T-helper 1 cell treated with Interleukin-12 subunit alpha and Interleukin-12 subunit beta and Interleukin-4 antibody, amounts not matched to agents 30 μg/mL and 1 μg/mL, for 36 hours (primary cell): ENCODE data around the gene C1orf159.
"Not testable (repeated sequence)": the region's sequence is repeated elsewhere in the genome, so short reads cannot be mapped to it uniquely, and the experiment has no call there.

ENCODE experiments used
- H3K27ac Mint-ChIP-seq: one replicate; pipeline ENCODE4 v1.8.0; 2021; ENCODE audit warnings: mild to moderate bottlenecking, mixed read lengths
- H3K27me3 Mint-ChIP-seq: one replicate; pipeline ENCODE4 v1.8.0; 2021; ENCODE audit warnings: low read depth, mixed read lengths
- H3K36me3 Mint-ChIP-seq: one replicate; pipeline ENCODE4 v1.8.0; 2021; ENCODE audit warnings: low read depth, mixed read lengths
- H3K4me1 Mint-ChIP-seq: one replicate; pipeline ENCODE4 v1.8.0; 2021; ENCODE audit warnings: low read depth, mixed read lengths
- H3K4me3 Mint-ChIP-seq: one replicate; pipeline ENCODE4 v1.8.0; 2021; ENCODE audit warnings: mild to moderate bottlenecking, moderate library complexity, mixed read lengths
- H3K9me3 Mint-ChIP-seq: one replicate; pipeline ENCODE4 v1.8.0; 2021; ENCODE audit warnings: mixed read lengths

Gene C1orf159

DNA sequence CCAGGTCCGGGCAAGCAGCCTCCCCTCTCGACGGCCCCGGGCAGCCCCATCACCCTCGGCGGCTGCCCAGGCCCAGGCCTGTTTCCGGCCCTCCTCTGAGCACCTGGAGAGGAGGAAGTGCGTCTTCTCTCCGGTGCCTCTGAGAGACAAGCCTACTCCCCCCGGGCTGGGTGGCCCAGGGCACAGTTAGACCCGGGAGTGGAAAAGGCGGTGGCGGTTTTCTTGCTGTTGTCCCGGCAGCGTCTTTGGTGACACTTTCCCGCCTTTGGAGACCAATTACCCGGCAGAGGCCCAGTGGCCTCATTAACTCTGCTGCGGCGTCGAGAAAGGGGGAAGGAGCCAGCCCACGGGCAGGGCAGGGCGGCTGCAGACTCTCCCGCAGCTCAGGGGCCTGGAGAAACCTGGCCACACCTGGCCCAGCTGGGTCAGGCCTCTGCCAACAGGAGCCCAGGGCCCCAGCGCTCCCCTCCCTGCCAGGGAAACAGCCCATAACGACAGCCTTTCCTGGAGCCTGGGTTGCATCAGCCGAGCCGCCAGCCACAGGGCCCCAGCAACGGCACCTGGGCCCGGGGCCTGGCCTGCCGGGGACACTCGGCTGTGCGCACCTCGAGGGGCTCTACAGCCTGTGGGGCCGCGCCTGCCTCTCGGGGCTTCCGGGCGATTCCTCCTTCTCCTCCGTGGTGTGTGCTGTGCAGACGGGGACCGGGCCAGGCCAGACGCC is 28.4 kb upstream of the C1orf159 start:
- H3K9me3 Mint-ChIP-seq: no peaks in the 10 kb centered on the region
- peaks cover 9% of the 10 kb centered on the region for H3K4me1 Mint-ChIP-seq
- no peaks in the 10 kb centered on the region for H3K27me3 Mint-ChIP-seq
- H3K36me3 Mint-ChIP-seq: no peaks in the 10 kb centered on the region
- peak overlapping the region; percentile 57 for H3K4me3 Mint-ChIP-seq
- H3K27ac Mint-ChIP-seq: peak overlapping the region; percentile 96

DNA sequence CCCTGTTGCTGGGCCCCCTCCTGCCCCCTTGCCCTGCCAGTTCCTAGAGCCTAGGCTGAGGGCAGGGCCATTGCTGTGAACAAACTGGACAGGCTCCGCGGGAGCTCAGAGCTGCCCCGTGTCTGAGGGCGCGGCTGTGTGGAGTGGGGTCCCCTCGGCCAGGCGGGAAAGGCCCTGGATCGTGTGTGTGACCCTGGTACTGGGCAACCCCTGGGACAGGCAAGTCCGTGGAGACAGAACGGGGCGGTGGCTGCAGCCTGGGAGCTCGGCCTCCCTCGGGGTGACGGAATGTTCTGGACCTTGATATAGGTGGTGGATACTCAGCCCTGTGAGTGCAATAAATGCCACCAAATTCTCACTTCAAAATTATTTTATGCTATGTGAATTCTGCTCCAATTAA is 27.7 kb upstream of the C1orf159 start:
- no peaks in the 10 kb centered on the region for H3K27me3 Mint-ChIP-seq
- H3K36me3 Mint-ChIP-seq: no peaks in the 10 kb centered on the region
- H3K9me3 Mint-ChIP-seq: no peaks in the 10 kb centered on the region
- H3K4me1 Mint-ChIP-seq: peaks cover 9% of the 10 kb centered on the region
- H3K27ac Mint-ChIP-seq: peak overlapping the region; percentile 96
- peak overlapping the region; percentile 57 for H3K4me3 Mint-ChIP-seq

DNA sequence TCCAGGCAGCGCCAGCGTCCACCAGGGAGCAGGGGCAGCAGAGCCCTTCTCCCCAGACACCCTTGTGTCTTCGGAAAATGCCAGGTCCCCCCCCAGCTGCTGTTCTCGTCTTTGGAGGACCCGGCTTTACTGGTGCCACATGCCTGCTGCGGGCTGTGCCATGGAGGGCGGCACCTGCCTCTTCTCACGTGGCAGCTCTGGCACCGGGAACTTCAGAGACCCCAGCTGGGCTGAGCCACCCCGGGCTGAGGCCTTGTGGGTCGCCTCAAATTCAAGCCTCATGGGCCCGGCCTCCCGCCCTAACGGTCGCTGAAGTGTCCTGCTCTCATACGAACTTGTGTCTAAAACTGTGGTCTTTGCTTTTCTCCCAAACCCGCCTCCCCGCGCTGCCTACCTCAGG is 27.0 kb upstream of the C1orf159 start:
- Mint-ChIP-seq H3K4me1 (peaks cover 14% of the 10 kb centered on the region), H3K4me3 (no peak overlapping the region), H3K27ac (peak overlapping the region; percentile 96), H3K9me3 (no peaks in the 10 kb centered on the region), H3K36me3 (no peaks in the 10 kb centered on the region), H3K27me3 (no peaks in the 10 kb centered on the region)

DNA sequence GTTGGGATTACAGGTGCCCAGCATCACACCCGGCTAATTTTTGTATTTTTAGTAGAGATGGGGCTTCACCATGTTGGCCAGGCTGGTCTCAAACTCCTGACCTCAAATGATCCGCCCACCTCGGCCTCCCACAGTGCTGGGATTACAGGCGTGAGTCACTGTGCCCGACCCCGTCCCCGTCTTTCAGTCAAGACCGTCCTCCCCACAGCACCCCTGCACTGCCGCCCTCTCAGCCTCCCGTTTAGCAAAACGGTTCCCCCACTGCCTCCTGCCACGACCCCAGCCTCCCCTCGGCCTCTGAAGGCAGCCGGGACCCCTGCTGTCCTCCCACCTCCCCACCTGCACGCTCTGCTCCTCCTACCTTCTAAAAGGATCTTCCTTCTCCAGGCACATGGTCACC is 26.5 kb upstream of the C1orf159 start:
- H3K27ac Mint-ChIP-seq: peak overlapping the region; percentile 67
- not testable (repeated sequence) for H3K4me3 Mint-ChIP-seq, H3K9me3 Mint-ChIP-seq, H3K27me3 Mint-ChIP-seq, H3K36me3 Mint-ChIP-seq
- peaks cover 16% of the 10 kb centered on the region for H3K4me1 Mint-ChIP-seq

DNA sequence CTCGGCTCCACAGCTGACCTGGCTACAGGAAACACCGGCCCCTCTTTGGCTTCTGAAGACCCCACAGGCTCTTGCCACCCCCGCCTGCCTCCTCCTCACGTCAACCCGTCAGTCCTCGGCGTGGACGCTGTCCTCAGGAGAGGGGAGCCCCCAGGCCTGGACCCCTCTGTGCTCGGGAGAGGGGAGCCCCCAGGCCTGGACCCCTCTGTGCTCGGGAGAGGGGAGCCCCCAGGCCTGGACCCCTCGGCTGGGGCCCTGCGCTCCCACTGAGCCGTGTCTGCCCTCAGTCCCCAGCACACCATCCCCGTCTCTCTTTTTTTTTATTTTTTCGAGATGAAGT is 26.0 kb upstream of the C1orf159 start:
- H3K36me3 Mint-ChIP-seq: no peaks in the 10 kb centered on the region
- peaks cover 16% of the 10 kb centered on the region for H3K4me1 Mint-ChIP-seq
- H3K27me3 Mint-ChIP-seq: no peaks in the 10 kb centered on the region
- peak overlapping the region; percentile 67 for H3K27ac Mint-ChIP-seq
- no peak overlapping the region for H3K4me3 Mint-ChIP-seq
- H3K9me3 Mint-ChIP-seq: no peaks in the 10 kb centered on the region

DNA sequence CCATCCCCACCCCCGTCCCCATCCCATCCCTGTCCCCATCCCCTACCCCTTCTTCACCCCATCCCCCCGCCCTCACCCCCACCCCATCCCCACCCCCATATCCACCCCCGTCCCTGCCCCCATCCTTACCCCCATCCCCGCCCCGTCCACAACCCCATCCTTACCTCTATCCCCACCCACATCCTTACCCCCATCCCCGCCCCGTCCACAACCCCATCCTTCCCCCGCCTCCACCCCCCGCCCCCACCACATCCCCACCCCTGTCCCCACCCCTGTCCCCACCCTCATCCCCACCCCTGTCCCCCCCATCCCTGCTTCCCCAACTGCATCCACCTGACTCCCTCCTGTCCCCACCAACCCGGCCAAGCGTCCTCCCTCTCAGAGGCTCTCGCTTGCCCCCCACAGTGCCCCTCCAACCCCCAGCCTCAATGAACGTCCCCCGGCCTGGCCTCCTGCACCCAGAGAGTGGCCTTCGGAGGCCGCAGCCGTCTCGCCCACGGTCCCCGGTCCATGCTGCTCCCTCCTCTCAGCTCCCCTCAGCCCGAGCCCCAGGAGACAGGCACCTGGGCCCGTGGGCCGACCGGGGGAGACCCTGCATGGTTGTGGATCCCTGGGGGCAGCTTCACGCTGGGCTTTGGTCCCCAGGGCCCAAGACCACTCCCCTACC is 25.5 kb upstream of the C1orf159 start:
- H3K4me1 Mint-ChIP-seq: peaks cover 17% of the 10 kb centered on the region
- no peaks in the 10 kb centered on the region for H3K36me3 Mint-ChIP-seq
- no peak overlapping the region for H3K4me3 Mint-ChIP-seq
- H3K27ac Mint-ChIP-seq: no peak overlapping the region
- no peaks in the 10 kb centered on the region for H3K9me3 Mint-ChIP-seq
- H3K27me3 Mint-ChIP-seq: no peaks in the 10 kb centered on the region

DNA sequence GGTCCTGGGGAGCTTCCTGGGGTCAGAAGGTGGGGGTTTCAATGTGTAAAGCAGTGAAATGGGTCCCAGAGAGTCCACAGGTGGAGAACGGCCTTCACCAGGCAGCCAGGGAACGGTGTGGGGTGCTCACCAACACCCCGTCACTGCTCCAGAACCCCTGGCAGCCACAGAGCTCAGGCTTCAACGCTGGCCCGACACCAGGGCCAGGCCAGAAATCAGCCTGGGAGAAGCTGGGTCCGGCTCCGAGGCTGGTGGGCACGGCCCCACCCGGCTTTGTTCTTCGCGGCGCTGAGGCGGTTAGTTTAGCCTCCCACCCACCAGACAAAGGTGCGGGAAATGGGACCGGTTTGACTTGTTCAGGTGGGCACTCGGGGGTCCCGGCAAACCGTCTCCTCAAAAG is 24.8 kb upstream of the C1orf159 start:
- Mint-ChIP-seq H3K27me3 (no peaks in the 10 kb centered on the region), H3K4me1 (peaks cover 18% of the 10 kb centered on the region), H3K36me3 (no peaks in the 10 kb centered on the region), H3K4me3 (no peak overlapping the region), H3K9me3 (no peaks in the 10 kb centered on the region), H3K27ac (no peak overlapping the region)

DNA sequence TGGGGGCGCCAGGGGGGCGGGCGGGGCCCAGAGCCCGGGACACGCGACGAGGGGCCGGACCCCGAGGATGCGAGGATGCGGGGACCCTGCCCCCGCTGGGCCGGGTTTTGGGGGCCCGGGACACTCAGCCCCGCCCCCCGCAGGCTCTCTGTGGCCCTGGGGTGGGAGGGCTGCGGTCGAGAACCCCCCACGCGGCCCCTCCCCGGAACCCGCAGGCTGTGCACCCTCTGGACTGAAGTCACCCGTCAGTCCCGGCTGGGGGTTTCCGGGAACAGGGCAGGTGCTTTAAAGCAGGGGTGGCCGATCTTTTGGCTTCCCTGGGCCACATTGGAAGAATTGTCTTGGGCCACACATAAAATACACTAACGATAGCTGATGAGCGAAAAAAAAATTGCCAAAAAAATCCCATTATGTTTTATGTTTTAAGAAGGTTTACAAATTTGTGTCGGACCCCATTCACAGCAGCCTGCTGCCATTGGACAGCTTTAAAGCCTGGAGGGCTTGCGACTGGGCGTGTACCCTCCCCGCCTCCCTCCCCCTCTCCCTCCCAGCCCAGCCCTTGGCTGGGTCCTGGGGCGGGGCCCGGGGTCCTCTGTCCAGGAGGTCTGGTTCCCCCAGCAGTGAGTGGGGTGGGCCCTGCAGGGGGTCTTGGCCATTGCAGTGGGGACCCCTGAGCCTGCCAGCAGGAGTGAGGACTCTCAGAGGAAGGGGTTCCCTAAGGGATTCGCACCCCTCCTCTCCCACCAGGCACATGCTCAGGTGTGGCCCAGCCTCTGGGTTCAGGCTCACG is 21.6 kb upstream of the C1orf159 start:
- Mint-ChIP-seq H3K27ac (peak overlapping the region; percentile 95), H3K27me3 (no peaks in the 10 kb centered on the region), H3K9me3 (no peaks in the 10 kb centered on the region), H3K4me1 (peaks cover 9% of the 10 kb centered on the region), H3K4me3 (peak overlapping the region; percentile 76), H3K36me3 (no peaks in the 10 kb centered on the region)

DNA sequence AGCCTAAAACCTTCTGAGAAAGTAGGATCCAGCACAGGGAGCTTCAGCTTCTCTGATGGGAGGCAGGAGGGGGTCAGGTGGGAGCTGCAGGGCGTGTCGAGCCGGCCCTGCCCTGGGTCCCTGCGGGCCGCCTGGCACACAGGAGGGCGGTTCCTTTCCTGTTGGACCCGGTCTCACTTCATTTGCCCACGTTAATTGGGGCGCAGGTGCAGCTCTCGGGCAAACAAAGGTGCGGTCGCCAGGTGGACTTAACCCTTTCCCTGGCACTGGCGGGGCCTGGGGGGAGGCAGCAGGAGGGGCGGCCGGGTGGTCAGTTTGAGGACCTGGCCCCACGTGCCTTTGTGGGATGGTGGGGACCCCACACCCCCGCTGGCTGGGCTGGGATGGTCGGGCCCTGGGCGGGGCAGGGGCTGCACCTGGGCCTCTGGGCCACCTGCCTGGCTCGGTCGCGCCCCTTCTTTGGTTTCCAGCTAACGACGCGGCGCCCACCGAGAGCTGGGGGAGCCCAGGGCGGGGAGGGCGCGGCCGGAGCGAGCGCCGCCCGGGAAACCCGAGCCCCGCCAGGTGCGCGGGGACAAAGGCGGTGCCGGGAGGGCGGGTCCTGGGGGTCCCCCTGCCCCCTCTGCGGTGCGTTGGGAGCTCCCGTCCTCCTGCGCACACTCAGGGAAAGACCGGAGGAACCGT is 20.8 kb upstream of the C1orf159 start:
- H3K36me3 Mint-ChIP-seq: no peaks in the 10 kb centered on the region
- H3K4me1 Mint-ChIP-seq: peaks cover 9% of the 10 kb centered on the region
- H3K9me3 Mint-ChIP-seq: no peaks in the 10 kb centered on the region
- no peak overlapping the region for H3K27ac Mint-ChIP-seq
- H3K27me3 Mint-ChIP-seq: no peaks in the 10 kb centered on the region
- H3K4me3 Mint-ChIP-seq: no peak overlapping the region

DNA sequence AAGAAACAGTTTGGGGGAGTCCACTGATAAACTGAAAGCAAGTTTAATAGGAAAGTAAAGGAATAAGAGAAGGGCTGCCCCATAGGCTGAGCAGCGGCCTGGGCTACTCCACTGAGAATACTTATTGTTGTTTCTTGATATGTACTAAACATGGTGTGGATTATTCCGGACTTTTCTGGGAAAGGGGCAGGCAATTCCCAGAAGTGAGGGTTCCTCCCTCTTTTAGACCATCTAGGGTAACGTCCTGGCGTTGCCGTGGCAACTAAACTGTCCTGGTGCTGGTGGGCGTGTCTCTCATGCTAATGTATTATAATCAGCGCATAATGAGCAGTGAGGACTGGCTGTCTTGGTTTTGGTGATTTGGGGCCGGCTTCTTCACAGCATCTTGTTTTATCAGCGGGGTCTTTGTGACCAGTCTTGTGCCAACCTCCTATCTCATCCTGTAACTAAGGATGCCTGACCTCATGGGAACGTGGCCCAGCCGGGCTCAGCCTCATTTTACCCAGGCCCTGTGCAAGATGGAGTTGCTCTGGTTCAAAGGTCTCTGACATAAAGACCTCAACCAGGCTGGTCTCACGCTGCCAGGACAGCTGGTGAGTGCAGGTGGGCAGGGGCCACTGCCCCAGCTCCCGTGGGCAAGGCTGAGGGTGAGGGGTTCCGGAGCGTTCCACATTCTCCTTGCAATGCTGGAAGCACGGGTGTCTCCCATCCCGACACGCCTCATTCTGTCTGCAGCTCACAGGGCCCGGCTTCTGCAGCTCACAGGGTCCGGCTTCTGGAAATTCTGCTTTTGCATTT is 19.6 kb upstream of the C1orf159 start:
- H3K9me3 Mint-ChIP-seq: no peaks in the 10 kb centered on the region
- H3K36me3 Mint-ChIP-seq: no peaks in the 10 kb centered on the region
- peaks cover 9% of the 10 kb centered on the region for H3K4me1 Mint-ChIP-seq
- no peak overlapping the region for H3K4me3 Mint-ChIP-seq
- H3K27me3 Mint-ChIP-seq: no peaks in the 10 kb centered on the region
- H3K27ac Mint-ChIP-seq: no peak overlapping the region

DNA sequence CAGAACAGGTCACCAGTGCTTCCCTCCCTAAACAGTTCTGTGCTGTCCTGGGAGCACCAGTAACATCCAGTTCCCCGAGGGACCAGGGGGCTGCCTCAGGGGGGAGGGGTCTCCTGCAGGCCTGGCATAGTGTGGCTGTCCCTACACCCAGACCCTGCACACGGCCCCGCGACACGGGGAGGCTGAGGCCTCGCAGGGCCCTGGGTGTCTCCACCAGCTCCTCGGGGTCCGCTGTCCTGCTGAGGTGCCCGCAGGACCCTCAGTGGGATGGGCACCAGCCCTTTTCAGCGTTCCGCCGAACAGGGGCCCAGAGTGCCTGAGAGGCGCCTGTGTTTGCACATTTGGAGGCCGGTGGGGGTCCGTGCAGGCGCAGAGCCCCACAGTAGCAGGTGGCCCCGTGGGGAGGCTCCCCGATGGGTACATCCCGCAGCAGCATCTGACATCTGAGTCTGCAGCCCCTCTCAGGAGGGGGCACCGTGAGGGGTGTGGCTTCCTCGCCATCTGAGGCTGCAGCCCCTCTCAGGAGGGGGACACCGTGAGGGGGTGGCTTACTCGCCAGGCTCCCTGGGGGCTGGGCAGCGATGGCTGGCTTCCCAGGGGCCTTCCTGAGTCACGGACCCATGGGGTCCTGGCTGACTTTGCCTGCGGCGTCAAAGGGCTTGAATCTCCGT is 18.5 kb upstream of the C1orf159 start:
- H3K4me3 Mint-ChIP-seq: no peak overlapping the region
- no peaks in the 10 kb centered on the region for H3K36me3 Mint-ChIP-seq
- H3K4me1 Mint-ChIP-seq: peaks cover 9% of the 10 kb centered on the region
- no peaks in the 10 kb centered on the region for H3K9me3 Mint-ChIP-seq
- no peak overlapping the region for H3K27ac Mint-ChIP-seq
- H3K27me3 Mint-ChIP-seq: no peaks in the 10 kb centered on the region

DNA sequence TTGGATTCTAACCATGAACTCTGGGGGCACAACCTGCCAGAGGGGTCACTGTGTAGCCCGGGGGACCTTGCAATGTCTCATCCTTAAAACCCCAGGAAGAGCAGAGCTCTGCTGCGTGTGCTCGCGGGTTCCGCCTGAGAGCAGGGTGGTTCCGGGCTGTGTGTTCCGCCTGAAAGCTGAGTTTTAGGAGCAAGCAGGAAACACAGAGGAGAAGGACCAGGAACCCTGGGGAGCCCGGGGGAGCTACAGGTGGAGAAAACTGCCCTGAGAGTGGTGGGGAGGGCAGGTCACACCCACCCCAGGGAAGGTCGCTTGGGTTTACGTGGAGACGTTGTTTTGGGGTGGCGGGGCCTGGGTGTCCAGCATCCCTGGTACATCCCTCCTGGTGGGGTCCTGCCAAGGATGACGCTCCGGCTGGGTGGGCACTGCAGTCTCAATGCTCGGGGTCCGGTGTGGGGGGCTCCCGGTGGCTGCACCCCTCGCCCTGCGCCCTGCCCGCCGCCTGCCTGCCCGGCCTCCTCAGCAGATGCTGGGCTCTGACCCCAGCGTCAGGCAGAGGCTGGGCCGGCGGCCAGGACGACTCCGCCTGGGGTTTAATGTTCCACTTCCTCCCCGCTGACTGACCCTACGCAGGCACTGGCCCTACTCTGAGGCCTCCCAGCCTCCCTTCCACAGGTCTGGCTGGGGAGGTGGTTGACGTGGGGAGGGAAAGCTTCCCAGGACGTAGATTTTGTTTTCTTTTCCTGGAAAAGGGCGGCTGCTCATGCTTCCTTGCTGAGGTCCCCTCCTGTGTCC is 17.3 kb upstream of the C1orf159 start:
- Mint-ChIP-seq H3K4me1 (peaks cover 6% of the 10 kb centered on the region), H3K9me3 (no peaks in the 10 kb centered on the region), H3K27ac (no peak overlapping the region), H3K36me3 (no peaks in the 10 kb centered on the region), H3K27me3 (no peaks in the 10 kb centered on the region), H3K4me3 (no peak overlapping the region)
